Measurements from ENCODE around the gene KRT26.

GRCh38 chr17:40727447-40728231 lies 44.4 kb downstream of the KRT26 start:
- no peak for TF ChIP-seq CTCF (IDR thresholded peaks at IDR 0.05 in 4 of 5, conservative IDR thresholded peaks at IDR 0.05 in 1 of 5)
- no peak for TF ChIP-seq POLR2A (IDR thresholded peaks at IDR 0.05)
